Retinal pigment epithelial cell (primary cell): ENCODE measurements around the gene RAD54L.
A peak's percentile ranks its signal among the peaks of the same experiment; 100 is the strongest.

ENCODE experiments used
- DNase-seq: peaks from one replicate; pipeline ENCODE4 v3.0.0-alpha.2; 2010; ENCODE audit warnings: low read depth
- H3K4me3 ChIP-seq: 2 replicates; pipeline ENCODE4 v1.5.1; 2011; ENCODE audit warnings: mild to moderate bottlenecking, low read length, control low read depth, moderate library complexity
- TF ChIP-seq, protein P1 (sequence below): conservative IDR thresholded peaks from 2 replicates; pipeline ENCODE4 v1.5.1; 2011; ENCODE audit warnings: low read depth, low read length, control low read depth, inconsistent platforms

Gene RAD54L

DNA sequence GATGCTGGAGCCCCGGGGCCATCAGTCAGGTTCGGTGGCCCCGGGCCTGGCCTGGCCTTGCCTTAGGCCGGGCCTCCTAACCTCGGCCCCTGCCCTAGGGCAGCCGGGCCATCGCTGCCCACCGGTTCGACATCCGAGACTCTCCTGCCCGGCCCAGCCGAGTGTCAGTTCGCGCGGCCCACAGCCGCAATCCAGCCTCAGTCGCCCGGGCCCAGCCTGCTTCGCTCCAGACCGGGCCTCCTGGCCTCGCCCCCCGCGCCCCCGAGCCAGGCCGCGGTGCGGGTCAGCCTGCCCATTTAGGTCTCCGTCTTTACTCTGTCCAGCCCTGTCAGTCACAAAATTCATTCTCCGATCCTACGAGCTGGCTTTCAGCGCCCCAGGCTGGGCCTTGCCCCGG, 55.1 kb downstream of the RAD54L start:
- TF ChIP-seq, protein P1, sequence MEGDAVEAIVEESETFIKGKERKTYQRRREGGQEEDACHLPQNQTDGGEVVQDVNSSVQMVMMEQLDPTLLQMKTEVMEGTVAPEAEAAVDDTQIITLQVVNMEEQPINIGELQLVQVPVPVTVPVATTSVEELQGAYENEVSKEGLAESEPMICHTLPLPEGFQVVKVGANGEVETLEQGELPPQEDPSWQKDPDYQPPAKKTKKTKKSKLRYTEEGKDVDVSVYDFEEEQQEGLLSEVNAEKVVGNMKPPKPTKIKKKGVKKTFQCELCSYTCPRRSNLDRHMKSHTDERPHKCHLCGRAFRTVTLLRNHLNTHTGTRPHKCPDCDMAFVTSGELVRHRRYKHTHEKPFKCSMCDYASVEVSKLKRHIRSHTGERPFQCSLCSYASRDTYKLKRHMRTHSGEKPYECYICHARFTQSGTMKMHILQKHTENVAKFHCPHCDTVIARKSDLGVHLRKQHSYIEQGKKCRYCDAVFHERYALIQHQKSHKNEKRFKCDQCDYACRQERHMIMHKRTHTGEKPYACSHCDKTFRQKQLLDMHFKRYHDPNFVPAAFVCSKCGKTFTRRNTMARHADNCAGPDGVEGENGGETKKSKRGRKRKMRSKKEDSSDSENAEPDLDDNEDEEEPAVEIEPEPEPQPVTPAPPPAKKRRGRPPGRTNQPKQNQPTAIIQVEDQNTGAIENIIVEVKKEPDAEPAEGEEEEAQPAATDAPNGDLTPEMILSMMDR = no peak
- no peak for DNase-seq

DNA sequence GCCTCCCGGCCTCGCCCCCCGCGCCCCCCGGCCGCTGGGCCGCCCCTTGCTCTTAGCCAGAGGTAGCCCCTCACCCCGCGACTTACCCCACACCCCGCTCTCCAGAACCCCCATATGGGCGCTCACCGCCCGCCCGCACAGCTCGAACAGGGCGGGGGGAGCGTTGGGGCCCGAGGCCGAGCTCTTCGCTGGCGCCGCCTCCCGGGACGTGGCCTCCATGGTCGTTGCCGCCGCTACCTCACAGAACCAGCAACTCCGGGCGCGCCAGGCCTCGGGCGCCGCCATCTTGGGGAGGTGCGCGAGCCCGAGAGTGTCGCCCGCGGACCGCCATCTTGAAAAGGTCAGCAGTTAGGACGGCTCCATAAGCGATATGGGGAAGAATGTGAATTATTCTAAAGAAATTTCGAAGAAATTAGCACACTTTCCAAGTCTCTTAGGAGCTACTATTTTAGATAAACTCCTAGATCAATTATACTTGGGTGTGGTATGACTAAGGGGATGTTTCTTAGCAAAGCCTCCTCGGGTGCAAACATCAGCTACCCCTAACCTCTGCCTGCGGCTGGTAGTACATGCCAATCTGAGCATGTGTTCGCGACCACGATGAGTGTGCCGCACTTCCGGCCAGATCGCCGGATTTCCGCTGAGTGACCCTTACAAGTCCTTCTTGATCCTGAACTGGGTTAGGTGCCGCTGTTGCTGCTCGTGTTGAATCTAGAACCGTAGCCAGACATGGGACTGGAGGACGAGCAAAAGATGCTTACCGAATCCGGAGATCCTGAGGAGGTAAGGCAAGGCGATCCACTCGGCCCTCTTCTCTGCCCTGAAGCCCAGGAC, 55.7 kb downstream of the RAD54L start, which contains the start of the genes LRRC41 and UQCRH:
LRRC41 (minus strand) TSS at position 579 of the 834 bp plus-strand sequence; CDS start at position 285, 294 bp downstream.
UQCRH (plus strand) TSS at position 661 of the 834 bp plus-strand sequence; CDS start at position 730, 69 bp downstream.
- TF ChIP-seq, protein P1 = no peak
- DNase-seq = peak; percentile 95
- H3K4me3 ChIP-seq = peak within 1 kb of the TSS; percentile 98

More for the DNA sequence above, 55.1 kb downstream of the RAD54L start:
- peak overlapping the region; percentile 98 for H3K4me3 ChIP-seq

DNA sequence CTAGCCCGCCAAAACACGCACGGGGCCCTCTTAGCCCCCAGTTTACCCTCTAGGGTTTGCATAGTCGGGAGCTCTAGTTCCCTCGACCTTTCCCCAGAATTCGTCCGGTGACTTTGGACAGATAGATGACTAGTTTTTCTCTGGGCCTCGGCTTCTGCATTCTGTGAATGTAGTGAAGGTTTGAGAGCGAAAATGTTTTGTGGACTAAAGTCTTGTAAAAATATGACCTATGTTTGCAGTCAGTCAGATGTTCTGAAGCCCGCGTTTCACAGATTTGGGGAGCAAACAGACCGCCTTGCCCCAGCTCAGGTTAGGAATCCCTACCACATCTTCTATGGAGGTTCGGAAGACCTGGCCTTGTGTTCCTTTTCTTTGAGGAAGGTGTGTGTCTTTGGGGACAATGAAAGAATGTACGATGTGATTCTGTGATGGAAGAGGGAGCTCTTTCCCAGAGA, 56.3 kb downstream of the RAD54L start:
- H3K4me3 ChIP-seq = peak overlapping the region; percentile 98
- DNase-seq = no peak
- TF ChIP-seq, protein P1 = peak; percentile 2

DNA sequence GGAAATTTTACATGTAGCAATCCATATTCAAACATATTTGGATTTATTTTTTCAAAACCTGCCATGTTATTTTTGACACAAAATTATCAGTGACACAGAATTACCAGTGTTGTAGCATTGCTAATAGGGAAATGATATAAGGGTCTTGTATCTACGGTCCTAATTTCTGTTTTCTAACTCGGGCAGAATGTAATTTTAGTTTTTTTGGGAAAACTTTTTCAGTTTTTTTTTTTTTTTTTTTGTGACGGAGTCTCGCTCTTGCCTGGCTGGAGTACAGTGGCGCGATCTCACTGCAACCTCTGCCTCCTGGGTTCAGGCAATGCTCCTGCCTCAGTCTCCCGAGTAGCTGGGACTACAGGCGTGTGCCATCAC, 58.6 kb downstream of the RAD54L start:
- no peak overlapping the region for H3K4me3 ChIP-seq
- TF ChIP-seq, protein P1 = no peak
- DNase-seq = no peak

DNA sequence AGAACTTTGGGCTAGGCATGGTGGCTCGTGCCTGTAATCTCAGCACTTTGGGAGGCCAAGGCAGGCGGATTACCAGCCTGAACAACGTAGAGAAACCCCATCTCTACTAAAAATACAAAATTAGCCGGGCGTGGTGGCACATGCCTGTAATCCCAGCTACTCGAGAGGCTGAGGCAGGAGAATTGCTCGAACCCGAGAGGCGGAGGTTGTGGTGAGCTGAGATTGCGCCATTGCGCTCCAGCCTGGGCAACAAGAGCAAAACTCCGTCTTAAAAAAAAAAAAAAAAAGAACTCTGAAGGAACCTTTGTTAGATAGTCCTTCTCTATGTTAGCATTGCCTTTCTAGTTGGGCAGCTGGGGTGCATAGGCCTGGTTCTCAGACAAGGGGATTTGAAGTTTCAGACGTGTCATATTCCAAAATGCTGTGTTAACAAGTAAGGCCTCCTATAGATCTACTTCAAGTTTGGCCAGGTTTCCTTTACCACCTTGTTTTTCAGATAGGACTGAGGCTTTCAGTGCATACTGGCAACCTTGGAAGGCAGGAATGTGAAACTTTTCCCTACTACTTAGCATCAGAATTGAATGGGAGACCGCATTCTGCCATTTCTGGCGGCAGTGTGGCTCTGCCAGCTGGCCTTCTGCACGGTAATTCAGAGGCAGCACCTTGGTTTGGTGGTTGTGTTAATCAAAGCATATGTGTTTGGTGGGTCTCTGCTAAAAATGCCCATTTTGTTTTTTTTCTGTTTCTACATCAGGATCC, 62.0 kb downstream of the RAD54L start:
- H3K4me3 ChIP-seq = no peak overlapping the region
- TF ChIP-seq, protein P1 = no peak
- DNase-seq = no peak

DNA sequence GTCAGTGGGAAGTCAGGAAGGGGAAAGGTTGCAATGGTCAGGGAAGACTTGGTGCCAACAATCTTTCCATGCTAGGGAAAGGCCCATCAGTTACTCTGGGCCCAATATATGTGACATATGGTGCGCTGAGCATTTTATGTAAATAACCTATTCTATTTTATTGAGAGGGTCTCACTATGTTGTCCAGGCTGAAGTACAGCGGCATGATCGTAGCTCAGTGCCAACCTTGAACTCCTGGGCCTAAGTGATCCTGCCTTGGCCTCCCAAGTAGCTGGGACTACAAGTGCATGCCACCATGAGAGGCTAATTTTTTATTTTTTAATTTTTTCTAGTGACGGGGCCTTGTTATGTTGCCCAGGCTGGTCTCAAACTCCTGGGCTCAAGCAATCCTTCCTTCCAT, 62.8 kb downstream of the RAD54L start:
- no peak overlapping the region for H3K4me3 ChIP-seq
- DNase-seq = no peak
- TF ChIP-seq, protein P1 = no peak
